GM12878 (cell line): ENCODE results near the gene COL2A1. TPM values are rescaled to one million over a fixed set of nuclear protein-coding genes. Genes with fewer than 3 reads are reported as not detected.

Source experiments
- ATAC-seq: fragments of 200-7000 bp; cut with Tn5 transposase; 3 replicates; pipeline ENCODE4 v1.9.1; 2020; ENCODE audit warnings: mild to moderate bottlenecking, moderate library complexity
- BruUV-seq: library from RNA; stranded (reverse); fragments of 400-500 nt; replicated peaks from 2 replicates; lab custom pipeline; 2021; lab: Mats Ljungman, UMichigan
- CTCF ChIA-PET: fragments of 300-600 bp; sonication (Branson Sonifier 250); formaldehyde crosslinking; extraction: SDS; loops from one replicate; lab custom pipeline; 2021; ENCODE audit warnings: inconsistent platforms; lab: Yijun Ruan, JAX
- POLR2A ChIA-PET: fragments of 350-600 bp; formaldehyde crosslinking; extraction: SDS; loops from one replicate; lab custom pipeline; 2021; ENCODE audit warnings: inconsistent platforms; lab: Charles Lee
- RAD21 ChIA-PET: fragments of 300-600 bp; sonication (Branson Sonifier 250); formaldehyde crosslinking; loops from one replicate; lab custom pipeline; 2023; ENCODE audit warnings: antibody characterized with exemption; ENCODE audit not compliant: unreplicated experiment; lab: Charles Lee
- SMC1A ChIA-PET: fragments of 300-600 bp; sonication (Branson Sonifier 250); formaldehyde crosslinking; loops from one replicate; lab custom pipeline; 2023; ENCODE audit not compliant: unreplicated experiment, uncharacterized antibody; lab: Charles Lee
- DNase-seq: peaks from one replicate; pipeline ENCODE4 v3.0.0-alpha.2; 2011; ENCODE audit warnings: low read depth, low spot score
- FAIRE-seq: peaks from 3 replicates; lab custom pipeline; 2011; peaks lifted over from hg19 to GRCh38; lab: Jason Lieb, UNC
- H2AFZ ChIP-seq: 2 replicates; pipeline ENCODE4 v1.6.0; 2011; ENCODE audit warnings: low read depth, low read length, control low read depth; ENCODE audit not compliant: control insufficient read depth
- H3K27ac ChIP-seq: 2 replicates; pipeline ENCODE4 v1.5.1; 2011; ENCODE audit warnings: control low read depth; ENCODE audit not compliant: control insufficient read depth, insufficient read depth
- H3K27me3 ChIP-seq, 2 experiments: replicated peaks in 1 of 2; 2 replicates each; pipeline versions ENCODE4 v1.6.0 to v1.6.1; 2011; ENCODE audit warnings: low read length in 1 of 2; ENCODE audit not compliant: control insufficient read depth in 2 of 2, insufficient read depth in 2 of 2
- H3K36me3 ChIP-seq, 2 experiments: 2 replicates each; pipeline ENCODE4 v1.5.1; 2011; ENCODE audit warnings: low read length in 1 of 2; ENCODE audit not compliant: control insufficient read depth in 2 of 2, insufficient read depth in 2 of 2
- H3K4me1 ChIP-seq: 2 replicates; pipeline ENCODE4 v1.6.1; 2011; ENCODE audit warnings: mild to moderate bottlenecking, low read length, moderate library complexity, mixed read lengths; ENCODE audit not compliant: control insufficient read depth, insufficient read depth
- H3K4me2 ChIP-seq: 2 replicates; pipeline ENCODE4 v1.6.0; 2011; ENCODE audit warnings: control low read depth; ENCODE audit not compliant: control insufficient read depth, insufficient read depth
- H3K4me3 ChIP-seq: fragments of 200-600 bp; sonication (generic); 2 replicates; pipeline ENCODE4 v1.5.1; 2016
- H3K79me2 ChIP-seq: 2 replicates; pipeline ENCODE4 v1.6.0; 2011; ENCODE audit warnings: low read length; ENCODE audit not compliant: control insufficient read depth, insufficient read depth
- H3K9ac ChIP-seq: 2 replicates; pipeline ENCODE4 v1.8.0; 2011; ENCODE audit warnings: low read length, control low read depth, mixed read lengths; ENCODE audit not compliant: control insufficient read depth, insufficient read depth
- H3K9me3 ChIP-seq: replicated peaks from 3 replicates; pipeline ENCODE4 v1.5.1; 2011; ENCODE audit warnings: mild to moderate bottlenecking, low read length; ENCODE audit not compliant: control insufficient read depth, insufficient read depth
- H4K20me1 ChIP-seq: 2 replicates; pipeline ENCODE4 v1.6.0; 2011; ENCODE audit not compliant: control insufficient read depth, insufficient read depth
- ASH2L ChIP-seq: fragments of 300-600, 200-600 bp; sonication (generic); IDR thresholded peaks from 2 replicates; pipeline ENCODE4 v1.6.1; 2017; ENCODE audit warnings: low read depth, mild to moderate bottlenecking, borderline replicate concordance
- CUX1 ChIP-seq: IDR thresholded peaks from 2 replicates; pipeline ENCODE4 v1.6.1; 2012; ENCODE audit warnings: improper control_type of control experiment, low read depth, low read length; ENCODE audit not compliant: insufficient replicate concordance
- IRF4 ChIP-seq: IDR thresholded peaks from 2 replicates; pipeline ENCODE4 v1.6.1; 2011; ENCODE audit warnings: low read depth, low read length
- NFXL1 ChIP-seq: fragments of 450-650 bp; IDR thresholded peaks from 2 replicates; pipeline ENCODE4 v1.6.1; 2017; ENCODE audit warnings: antibody characterized with exemption, mild to moderate bottlenecking, borderline replicate concordance
- POLR2AphosphoS2 ChIP-seq: IDR thresholded peaks from 2 replicates; pipeline ENCODE4 v1.6.1; 2011; ENCODE audit warnings: low read depth, mild to moderate bottlenecking, low read length, improper control_type of control experiment, moderate library complexity
- POU2F2 ChIP-seq: IDR thresholded peaks from 3 replicates; pipeline ENCODE4 v1.6.1; 2011; ENCODE audit warnings: low read depth, mild to moderate bottlenecking, low read length, borderline replicate concordance
- RBBP5 ChIP-seq: fragments of 200-600 bp; sonication (generic); conservative IDR thresholded peaks from 2 replicates; pipeline ENCODE4 v1.6.1; 2016
- SREBF1 ChIP-seq: IDR thresholded peaks from 2 replicates; pipeline ENCODE4 v1.6.1; 2012; ENCODE audit warnings: mild to moderate bottlenecking, low read length
- ZBTB11 ChIP-seq: fragments of 450-650 bp; formaldehyde crosslinking; IDR thresholded peaks from 2 replicates; pipeline ENCODE4 v1.5.0; 2022; ENCODE audit warnings: mild to moderate bottlenecking, missing genetic modification characterization
- ZNF592 ChIP-seq: fragments of 450-650 bp; IDR thresholded peaks from 2 replicates; pipeline ENCODE4 v1.6.1; 2017; ENCODE audit warnings: mild to moderate bottlenecking, moderate library complexity
- WGBS: methylation state at CpG from one replicate; pipeline ENCODE4 v1.1.6; 2016; ENCODE audit warnings: low lambda C conversion rate; ENCODE audit not compliant: insufficient replicate concordance, insufficient coverage; ENCODE audit errors: missing lambda C conversion rate; 5-methylcytosine and 5-hydroxymethylcytosine counted together
- in situ Hi-C: fragments of 300-500 bp; cut with MboI; formaldehyde crosslinking; loops from 9 replicates; pipeline ENCODE4 v1.14.3; 2018; ENCODE audit warnings: mixed read lengths
- intact Hi-C: fragments of 100-400 bp; cut with micrococcal nuclease; formaldehyde crosslinking; loops from one replicate; pipeline ENCODE4 v1.14.2; 2022; ENCODE audit not compliant: unreplicated experiment
- polyA plus RNA-seq, 11 experiments: library from polyadenylated mRNA; depleted of rRNA in 4 of 11; unstranded in 6 of 11; stranded (reverse) in 5 of 11; fragments of >200 nt; fragmentation: Nextera tagmentation in 4 of 11; fragmentation: Illumina TruSeq in 1 of 11; extraction: Ambion mirVana in 4 of 11; extraction: Trizol in 1 of 11; gene quantifications; 1 replicate in 1 of 11; 2 replicates in 10 of 11; pipeline versions ENCODE4 v1.2.1 to v1.2.3, GENCODE V29; 2011 to 2016; ENCODE audit warnings: inconsistent platforms in 2 of 11, missing spikeins in 2 of 11, low read depth in 1 of 11
- total RNA-seq, 4 experiments: library from RNA; depleted of rRNA in 3 of 4; stranded (reverse); fragments of >200 nt in 3 of 4; fragmentation: Illumina TruSeq in 1 of 4; extraction: Trizol in 1 of 4; gene quantifications; 2 replicates each; pipeline versions ENCODE4 v1.2.1 to v1.2.3, GENCODE V29; 2013 to 2021

Gene COL2A1
- total and polyA plus RNA-seq, 10 of the 15 experiments (the other 5 are each of a cell fraction or from before 2014, with no cell fraction given) = 0.06 to 0.67 (median 0.19) TPM; not detected in 1

GRCh38 chr12:47931187-47931586, 73.1 kb downstream of the COL2A1 start:
- Histone ChIP-seq H3K4me1 (no peaks in the 10 kb centered on the region), H3K9ac (no peak overlapping the region), H3K79me2 (no peaks in the 10 kb centered on the region), H3K4me2 (no peak overlapping the region), H3K4me3 (no peak overlapping the region), H3K36me3 (no peaks in the 10 kb centered on the region), H3K9me3 (no peaks in the 10 kb centered on the region), H4K20me1 (0 out of 2 replicates have a peak, but pooled peaks cover 2% of the 10 kb centered on the region), H2AFZ (no peak overlapping the region), H3K27ac (no peak overlapping the region), H3K27me3 (peaks cover 10% of the 10 kb centered on the region in 2 experiments)
- SMC1A ChIA-PET = no interaction called here
- WGBS = 6% methylated on average over 1 of the region's 1 CpG
- in situ Hi-C loops = no loop called here
- FAIRE-seq (no peak), DNase-seq (no peak), ATAC-seq (no peak)
- RAD21 ChIA-PET = no interaction called here
- POLR2A ChIA-PET = no interaction called here
- no TSS peak for BruUV-seq
- intact Hi-C loops = no loop called here
- CTCF ChIA-PET = no interaction called here
- TF ChIP-seq POU2F2 = no peak
- TF ChIP-seq ZNF592 = no peak
- TF ChIP-seq ZBTB11 (CRISPR knock-in tag) = no peak
- TF ChIP-seq ASH2L = no peak
- TF ChIP-seq NFXL1 = no peak
- TF ChIP-seq CUX1 = no peak
- no peak for TF ChIP-seq RBBP5
- TF ChIP-seq SREBF1 = no peak
- no peak for TF ChIP-seq POLR2AphosphoS2
- no peak for TF ChIP-seq IRF4
